SK-N-SH (cell line): ENCODE results near the gene MGLL.

Experiments
- CTCF ChIP-seq: fragments of 200-600 bp; sonication (generic); IDR thresholded peaks from 2 replicates; pipeline ENCODE4 v1.6.1; 2017; ENCODE audit warnings: antibody characterized with exemption, mild to moderate bottlenecking, moderate library complexity
- ELF1 ChIP-seq: IDR thresholded peaks from 2 replicates; pipeline ENCODE4 v1.4.0; 2012
- EP300 ChIP-seq, 2 experiments: IDR thresholded peaks; 2 replicates each; pipeline versions ENCODE4 v1.4.0 to v1.6.1; 2012; ENCODE audit warnings: borderline replicate concordance in 1 of 2, low read depth in 1 of 2, low read length in 1 of 2
- GABPA ChIP-seq: IDR thresholded peaks from 2 replicates; pipeline ENCODE4 v1.4.0; 2012; ENCODE audit warnings: low read depth, mild to moderate bottlenecking
- POLR2AphosphoS5 ChIP-seq: IDR thresholded peaks from 2 replicates; pipeline ENCODE4 v1.6.1; 2012; ENCODE audit warnings: low read depth, low read length
- TAF1 ChIP-seq: IDR thresholded peaks from 2 replicates; pipeline ENCODE4 v1.6.1; 2012; ENCODE audit warnings: low read depth, mild to moderate bottlenecking, low read length, moderate library complexity, borderline replicate concordance
- TCF12 ChIP-seq: IDR thresholded peaks from 2 replicates; pipeline ENCODE4 v1.4.0; 2012

DNA sequence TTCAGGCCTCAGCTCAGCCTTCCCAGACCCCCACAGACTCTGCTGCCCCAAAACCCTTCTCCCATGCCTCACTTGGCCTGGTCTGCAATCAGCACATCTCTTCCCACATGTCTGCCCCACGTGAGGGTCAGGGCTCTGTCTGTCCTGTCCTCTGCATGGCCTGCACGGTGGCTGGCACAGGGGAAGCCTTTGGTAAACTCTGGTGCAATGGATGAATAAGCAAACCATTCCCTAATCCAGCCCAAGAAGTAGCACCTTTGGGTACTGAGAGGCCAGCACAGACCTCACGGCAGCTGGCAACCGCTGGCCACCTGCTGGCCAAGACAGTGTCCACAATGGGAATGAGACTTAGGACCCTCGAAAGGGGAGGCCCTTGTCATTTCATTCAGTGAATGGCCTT is 121.9 kb downstream of the MGLL start:
- TF ChIP-seq GABPA (no peak), CTCF (no peak; the same call in 1 of the 2 replicates), EP300 (IDR thresholded peaks at IDR 0.05; ENCODE audit: borderline replicate concordance in 1 of 2, low read depth in 1 of 2, low read length in 1 of 2) (no peak), POLR2AphosphoS5 (no peak), TAF1 (no peak), TCF12 (no peak), ELF1 (no peak)
